ENCODE results near the gene CDH13. TPM values are rescaled to one million over a fixed set of nuclear protein-coding genes. Genes with fewer than 3 reads are reported as not detected.

CDH13 gene
- total and polyA plus RNA-seq, 10 of the 15 experiments (the other 5 are each of a cell fraction or from before 2014, with no cell fraction given), result under 0.01 to 0.05 TPM; not detected in 8

GRCh38 chr16:83051451-83051850 is 424.7 kb downstream of the CDH13 start:
- TF ChIP-seq SIN3A (IDR thresholded peaks at IDR 0.05; ENCODE audit: low read depth, low read length) (no peak), RUNX3 (IDR thresholded peaks at IDR 0.05; ENCODE audit: low read length) (no peak), SP1 (IDR thresholded peaks at IDR 0.05; ENCODE audit: low read depth, low read length) (no peak), SUPT20H (IDR thresholded peaks at IDR 0.05; ENCODE audit: borderline replicate concordance, control insufficient read depth, low read depth, low read length) (no peak), TCF12 (IDR thresholded peaks at IDR 0.05; ENCODE audit: low read depth, low read length) (no peak), GATAD2B (conservative IDR thresholded peaks at IDR 0.05; ENCODE audit: low read depth) (no peak), CHD2 (IDR thresholded peaks at IDR 0.05; ENCODE audit: borderline replicate concordance, low read depth, low read length) (no peak), EGR1 (IDR thresholded peaks at IDR 0.05; ENCODE audit: borderline replicate concordance in 1 of 2, low read depth in 2 of 2, low read length in 2 of 2) (no peak), MEF2B (IDR thresholded peaks at IDR 0.05; ENCODE audit: partially characterized antibody, poor library complexity, severe bottlenecking) (no peak), CEBPZ (IDR thresholded peaks at IDR 0.05; ENCODE audit: low read depth, low read length) (no peak), ZSCAN29 (IDR thresholded peaks at IDR 0.05) (no peak), HDAC2 (IDR thresholded peaks at IDR 0.05) (no peak), NR2C2 (IDR thresholded peaks at IDR 0.05; ENCODE audit: borderline replicate concordance, control insufficient read depth, insufficient read length, low read depth) (no peak)
- TF ChIP-seq, protein P1, sequence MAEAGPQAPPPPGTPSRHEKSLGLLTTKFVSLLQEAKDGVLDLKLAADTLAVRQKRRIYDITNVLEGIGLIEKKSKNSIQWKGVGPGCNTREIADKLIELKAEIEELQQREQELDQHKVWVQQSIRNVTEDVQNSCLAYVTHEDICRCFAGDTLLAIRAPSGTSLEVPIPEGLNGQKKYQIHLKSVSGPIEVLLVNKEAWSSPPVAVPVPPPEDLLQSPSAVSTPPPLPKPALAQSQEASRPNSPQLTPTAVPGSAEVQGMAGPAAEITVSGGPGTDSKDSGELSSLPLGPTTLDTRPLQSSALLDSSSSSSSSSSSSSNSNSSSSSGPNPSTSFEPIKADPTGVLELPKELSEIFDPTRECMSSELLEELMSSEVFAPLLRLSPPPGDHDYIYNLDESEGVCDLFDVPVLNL (IDR thresholded peaks at IDR 0.05; ENCODE audit: low read depth, low read length), result no peak
- Histone ChIP-seq H3K27me3 (replicated peaks in 1 of 2; ENCODE audit: control insufficient read depth in 2 of 2, insufficient read depth in 2 of 2, low read length in 1 of 2) (no peaks in the 10 kb centered on the region), H3K9ac (ENCODE audit: control insufficient read depth, insufficient read depth, low read length) (no peak overlapping the region), H3K4me1 (ENCODE audit: control insufficient read depth, insufficient read depth, low read length) (no peaks in the 10 kb centered on the region), H3K4me2 (ENCODE audit: control insufficient read depth, insufficient read depth) (no peak overlapping the region), H4K20me1 (ENCODE audit: control insufficient read depth, insufficient read depth) (no peaks in the 10 kb centered on the region), H2AFZ (ENCODE audit: control insufficient read depth, low read depth, low read length) (no peak overlapping the region), H3K4me3 (no peak overlapping the region), H3K27ac (ENCODE audit: control insufficient read depth, insufficient read depth) (no peak overlapping the region), H3K36me3 (ENCODE audit: control insufficient read depth in 2 of 2, insufficient read depth in 2 of 2, low read length in 1 of 2) (no peaks in the 10 kb centered on the region), H3K79me2 (ENCODE audit: control insufficient read depth, insufficient read depth, low read length) (no peaks in the 10 kb centered on the region), H3K9me3 (replicated peaks; ENCODE audit: control insufficient read depth, insufficient read depth, low read length) (no peaks in the 10 kb centered on the region)
- SMC1A ChIA-PET (ENCODE audit: uncharacterized antibody, unreplicated experiment), result no interaction called here
- CTCF ChIA-PET, result no interaction called here
- ATAC-seq (no peak), DNase-seq (ENCODE audit: low read depth, low spot score) (no peak), FAIRE-seq (no peak)
- POLR2A ChIA-PET, result no interaction called here
- in situ Hi-C loops (cut with MboI) (no loop called here), intact Hi-C loops (cut with micrococcal nuclease; ENCODE audit: unreplicated experiment) (no loop called here)
- RAD21 ChIA-PET (ENCODE audit: unreplicated experiment), result no interaction called here
- BruUV-seq (replicated peaks), result no TSS peak
- 43% methylated on average over 2 of the region's 2 CpGs for WGBS (ENCODE audit: insufficient coverage, insufficient replicate concordance, low lambda C conversion rate, missing lambda C conversion rate)
